Activated CD8-positive, alpha-beta T cell treated with anti-CD3 and anti-CD28 coated beads, Interleukin-2, amount 10 ng/mL, durations not matched to agents 7 days and 5 days (primary cell): Measurements from ENCODE around the gene RXRA. TPM values are rescaled to one million over a fixed set of nuclear protein-coding genes. Genes with fewer than 3 reads are reported as not detected.
"Not testable (repeated sequence)": the region's sequence is repeated elsewhere in the genome, so short reads cannot be mapped to it uniquely, and the experiment has no call there.

Experiments
- ATAC-seq: fragments of 150-1000 bp; cut with Tn5 transposase; one replicate; pipeline ENCODE4 v1.10.0; 2021; ENCODE audit warnings: moderate library complexity
- CTCF ChIA-PET: fragments of 350-600 bp; sonication (Branson Sonifier 250); formaldehyde crosslinking; loops from one replicate; lab custom pipeline; 2021; ENCODE audit warnings: antibody characterized with exemption; lab: Charles Lee
- POLR2A ChIA-PET: fragments of 350-600 bp; sonication (Branson Sonifier 250); formaldehyde crosslinking; loops from one replicate; lab custom pipeline; 2021; ENCODE audit warnings: antibody characterized with exemption; lab: Charles Lee
- DNase-seq: peaks from one replicate; pipeline ENCODE4 v3.0.0-alpha.2; 2020
- H3K27ac Mint-ChIP-seq: one replicate; pipeline ENCODE4 v1.8.0; 2021; ENCODE audit warnings: mild to moderate bottlenecking, mixed read lengths
- H3K27me3 Mint-ChIP-seq: one replicate; pipeline ENCODE4 v1.8.0; 2021; ENCODE audit warnings: low read depth, mixed read lengths
- H3K36me3 Mint-ChIP-seq: one replicate; pipeline ENCODE4 v1.8.0; 2021; ENCODE audit warnings: low read depth, mixed read lengths
- H3K4me1 Mint-ChIP-seq: one replicate; pipeline ENCODE4 v1.8.0; 2021; ENCODE audit warnings: low read depth, mixed read lengths
- H3K4me3 Mint-ChIP-seq: one replicate; pipeline ENCODE4 v1.8.0; 2021; ENCODE audit warnings: mild to moderate bottlenecking, mixed read lengths
- H3K9me3 Mint-ChIP-seq: one replicate; pipeline ENCODE4 v1.8.0; 2022; ENCODE audit warnings: mixed read lengths; ENCODE audit not compliant: insufficient read depth
- total RNA-seq, 2 experiments: library from RNA; stranded (reverse); gene quantifications; one replicate each; pipeline ENCODE4 v1.2.3, GENCODE V29; 2021

RXRA gene
- total RNA-seq, 2 experiments from 2014 or later, result 3.8 to 4.2 TPM

DNA sequence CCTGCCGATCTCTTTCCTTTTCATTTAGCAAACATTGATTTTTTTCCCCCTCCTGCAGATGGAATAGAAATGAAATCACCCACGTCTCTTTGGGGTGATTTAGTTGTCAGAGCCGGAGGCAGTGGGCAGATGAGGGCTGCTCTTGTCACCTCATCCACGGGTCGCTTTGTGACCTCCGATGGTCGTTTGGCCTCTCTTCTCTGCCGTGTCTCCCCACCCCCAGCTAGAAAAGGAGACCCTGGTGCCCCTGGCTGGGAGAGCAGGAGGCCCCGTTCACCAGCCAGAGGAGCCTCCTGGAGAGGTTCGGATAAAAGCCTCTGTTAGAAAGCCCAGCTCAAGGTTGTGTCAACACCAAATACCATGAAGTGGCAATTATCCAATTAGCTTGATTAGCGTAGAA, 21.6 kb upstream of the RXRA start:
- no peak overlapping the region for H3K27ac Mint-ChIP-seq
- DNase-seq, result no peak
- H3K27me3 Mint-ChIP-seq, result peaks cover 16% of the 10 kb centered on the region
- ChIA-PET POLR2A (no interaction called here), CTCF (no interaction called here)
- H3K4me3 Mint-ChIP-seq, result no peak overlapping the region
- no peak for ATAC-seq
- no peaks in the 10 kb centered on the region for H3K36me3 Mint-ChIP-seq
- no peaks in the 10 kb centered on the region for H3K9me3 Mint-ChIP-seq
- H3K4me1 Mint-ChIP-seq, result peaks cover 23% of the 10 kb centered on the region

DNA sequence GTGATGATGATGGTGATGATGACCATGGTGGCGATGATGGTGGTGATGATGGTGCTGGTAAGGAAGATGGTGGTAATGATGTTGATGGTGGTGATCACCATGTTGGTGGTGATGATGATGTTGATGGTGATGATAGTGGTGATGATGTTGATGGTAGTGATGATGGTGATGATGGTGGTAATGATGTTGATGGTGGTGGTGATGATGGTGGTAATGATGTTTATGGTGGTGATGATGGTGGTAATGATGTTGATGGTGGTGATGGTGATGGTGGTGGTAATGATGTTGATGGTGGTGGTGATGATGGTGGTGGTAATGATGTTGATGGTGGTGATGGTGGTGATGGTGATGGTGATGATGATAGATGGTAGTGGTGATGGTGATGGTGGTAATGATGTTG, 20.7 kb upstream of the RXRA start:
- no peak for ATAC-seq

DNA sequence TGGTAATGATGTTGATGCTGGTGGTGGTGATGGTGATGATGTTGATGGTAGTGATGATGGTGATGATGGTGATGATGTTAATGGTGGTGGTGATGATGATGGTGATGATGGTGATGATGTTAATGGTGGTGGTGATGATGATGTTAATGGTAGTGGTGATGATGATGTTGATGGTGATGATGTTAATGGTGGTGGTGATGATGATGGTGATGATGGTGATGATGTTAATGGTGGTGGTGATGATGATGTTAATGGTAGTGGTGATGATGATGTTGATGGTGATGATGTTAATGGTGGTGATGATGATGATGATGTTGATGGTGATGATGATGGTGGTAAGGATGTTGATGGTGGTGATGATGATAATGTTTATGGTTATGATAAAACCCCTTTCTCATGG, 20.2 kb upstream of the RXRA start:
- not testable (repeated sequence) for H3K36me3 Mint-ChIP-seq
- peaks cover 13% of the 10 kb centered on the region for H3K27me3 Mint-ChIP-seq

More for the DNA sequence above, 20.7 kb upstream of the RXRA start:
- no peak for DNase-seq
- H3K27ac Mint-ChIP-seq, result no peak overlapping the region
- no peaks in the 10 kb centered on the region for H3K9me3 Mint-ChIP-seq
- H3K4me3 Mint-ChIP-seq, result no peak overlapping the region
- H3K27me3 Mint-ChIP-seq, result peaks cover 12% of the 10 kb centered on the region
- peaks cover 20% of the 10 kb centered on the region for H3K4me1 Mint-ChIP-seq
- no peaks in the 10 kb centered on the region for H3K36me3 Mint-ChIP-seq
- ChIA-PET POLR2A (no interaction called here), CTCF (no interaction called here)

DNA sequence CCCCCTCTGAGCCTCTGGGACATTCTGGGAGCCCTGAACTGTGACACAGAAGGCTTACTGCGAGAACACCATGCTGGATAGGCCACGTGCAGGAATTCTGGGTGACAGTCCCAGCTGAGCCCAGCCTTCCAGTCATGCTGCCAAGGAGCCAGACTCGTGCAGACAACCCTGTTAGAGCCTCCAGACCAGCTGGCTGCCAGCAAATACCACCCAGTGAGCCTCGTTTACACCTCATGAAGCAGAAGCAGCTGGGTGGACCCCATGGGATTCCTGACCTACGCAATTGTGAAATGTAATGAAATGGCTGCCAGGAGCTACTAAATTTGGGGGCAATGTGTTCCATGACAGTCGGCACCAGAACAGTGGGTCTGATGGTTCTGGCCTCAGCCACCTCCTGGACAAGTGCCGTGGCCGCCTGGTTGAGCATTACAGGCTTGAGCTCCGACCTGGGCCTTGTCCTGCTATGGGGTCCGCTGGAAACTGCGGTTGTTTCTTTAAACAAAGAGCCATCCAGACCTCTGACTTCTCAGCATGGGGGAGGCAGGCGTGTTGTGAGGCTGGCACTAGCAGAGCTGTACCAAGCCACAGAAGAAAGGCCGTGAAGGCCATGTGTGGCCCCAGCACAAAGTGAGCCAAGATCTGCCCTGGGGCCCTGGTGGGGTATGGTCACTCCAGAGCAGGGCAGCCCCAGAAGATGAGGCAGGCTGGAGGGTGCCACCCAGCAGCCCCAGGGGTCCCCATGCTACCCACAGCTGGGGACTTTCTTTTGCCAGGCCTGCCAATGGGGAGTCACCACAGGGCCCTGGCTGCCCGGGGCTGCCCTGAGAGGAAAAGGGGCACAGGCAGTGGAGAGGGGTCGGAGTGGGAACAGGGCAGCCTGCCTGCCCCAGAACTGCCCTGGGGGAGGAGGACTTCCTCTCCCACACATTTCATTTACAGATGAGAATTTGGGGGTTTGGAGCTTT, 19.3 kb upstream of the RXRA start:
- H3K36me3 Mint-ChIP-seq, result no peaks in the 10 kb centered on the region
- no peak overlapping the region for H3K4me3 Mint-ChIP-seq
- no peaks in the 10 kb centered on the region for H3K9me3 Mint-ChIP-seq
- H3K4me1 Mint-ChIP-seq, result peaks cover 8% of the 10 kb centered on the region
- ChIA-PET POLR2A (no interaction called here), CTCF (no interaction called here)
- no peak for DNase-seq
- H3K27ac Mint-ChIP-seq, result no peak overlapping the region
- H3K27me3 Mint-ChIP-seq, result peaks cover 13% of the 10 kb centered on the region
- ATAC-seq, result no peak

More for the DNA sequence above, 20.2 kb upstream of the RXRA start:
- H3K4me1 Mint-ChIP-seq, result peaks cover 16% of the 10 kb centered on the region
- H3K27ac Mint-ChIP-seq, POLR2A ChIA-PET, H3K4me3 Mint-ChIP-seq, CTCF ChIA-PET, ATAC-seq, DNase-seq, H3K9me3 Mint-ChIP-seq: not testable (repeated sequence)

DNA sequence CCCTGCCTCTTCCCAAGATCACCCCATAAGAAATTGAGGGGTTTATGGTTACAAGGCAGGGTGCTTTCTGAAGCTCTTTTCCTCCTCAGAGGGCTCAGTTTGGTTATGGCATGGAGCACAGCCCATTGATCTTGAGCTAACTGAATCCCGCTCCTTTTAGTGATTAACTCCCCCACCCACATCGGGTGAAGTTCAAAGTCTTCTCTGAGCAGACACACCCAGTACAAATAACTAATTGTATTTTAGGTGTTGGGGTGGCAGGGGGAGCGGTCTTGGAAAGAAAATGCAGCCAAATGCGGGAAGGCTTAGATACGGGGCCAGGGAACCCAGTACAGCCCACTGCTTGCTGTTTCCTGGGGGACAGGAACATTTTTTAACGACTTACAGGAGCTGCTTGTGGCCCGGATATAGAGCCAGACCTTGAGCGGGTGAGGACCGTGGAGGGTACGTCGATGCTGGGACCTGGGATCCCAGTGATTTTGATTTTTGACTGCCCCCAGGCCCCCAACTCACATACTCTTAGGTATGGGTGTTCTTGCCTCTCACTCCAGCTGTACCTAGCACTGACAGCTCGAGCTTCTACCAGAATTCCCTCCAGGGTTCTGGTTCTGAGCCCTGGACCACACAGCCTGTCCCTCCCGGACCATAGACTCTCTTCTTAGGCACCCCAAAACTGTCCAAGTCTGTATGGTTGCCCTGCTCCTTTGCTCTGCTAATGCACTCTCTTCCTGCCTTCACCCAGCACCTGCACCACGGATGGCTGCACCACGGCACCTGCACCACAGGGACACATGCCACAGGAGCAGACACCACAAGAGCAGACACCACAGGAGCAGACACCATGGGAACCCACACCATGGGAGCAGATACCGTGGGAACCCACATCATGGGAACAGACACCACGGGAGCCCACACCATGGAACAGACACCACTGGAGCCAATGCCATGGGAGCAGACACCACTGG, 18.3 kb upstream of the RXRA start:
- H3K27ac Mint-ChIP-seq, result no peak overlapping the region
- no peaks in the 10 kb centered on the region for H3K36me3 Mint-ChIP-seq
- no peak overlapping the region for H3K4me3 Mint-ChIP-seq
- DNase-seq, result no peak
- no peak for ATAC-seq
- ChIA-PET POLR2A (no interaction called here), CTCF (no interaction called here)
- H3K27me3 Mint-ChIP-seq, result peaks cover 16% of the 10 kb centered on the region
- H3K9me3 Mint-ChIP-seq, result no peaks in the 10 kb centered on the region
- H3K4me1 Mint-ChIP-seq, result no peaks in the 10 kb centered on the region

DNA sequence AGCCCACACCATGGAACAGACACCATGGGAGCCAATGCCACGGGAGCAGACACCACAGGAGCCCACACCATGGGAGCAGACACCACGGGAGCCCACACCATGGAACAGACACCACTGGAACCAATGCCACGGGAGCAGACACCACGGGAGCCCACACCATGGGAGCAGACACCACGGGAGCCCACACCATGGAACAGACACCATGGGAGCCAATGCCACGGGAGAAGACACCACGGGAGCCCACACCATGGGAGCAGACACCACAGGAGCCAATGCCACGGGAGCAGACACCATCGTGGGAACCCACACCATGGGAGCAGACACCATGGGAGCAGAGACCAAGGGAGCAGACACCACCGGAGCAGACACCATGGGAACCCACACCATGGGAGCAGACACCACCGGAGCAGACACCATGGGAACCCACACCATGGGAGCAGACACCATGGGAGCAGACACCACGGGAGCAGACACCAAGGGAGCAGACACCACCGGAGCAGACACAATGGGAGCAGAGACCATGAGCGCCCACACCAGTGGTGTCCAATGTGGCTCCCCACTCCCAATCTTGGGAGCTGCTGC, 17.5 kb upstream of the RXRA start:
- CTCF ChIA-PET, H3K4me3 Mint-ChIP-seq, H3K4me1 Mint-ChIP-seq, H3K36me3 Mint-ChIP-seq, ATAC-seq, DNase-seq, POLR2A ChIA-PET, H3K27ac Mint-ChIP-seq, H3K9me3 Mint-ChIP-seq: not testable (repeated sequence)
- peaks cover 18% of the 10 kb centered on the region for H3K27me3 Mint-ChIP-seq

DNA sequence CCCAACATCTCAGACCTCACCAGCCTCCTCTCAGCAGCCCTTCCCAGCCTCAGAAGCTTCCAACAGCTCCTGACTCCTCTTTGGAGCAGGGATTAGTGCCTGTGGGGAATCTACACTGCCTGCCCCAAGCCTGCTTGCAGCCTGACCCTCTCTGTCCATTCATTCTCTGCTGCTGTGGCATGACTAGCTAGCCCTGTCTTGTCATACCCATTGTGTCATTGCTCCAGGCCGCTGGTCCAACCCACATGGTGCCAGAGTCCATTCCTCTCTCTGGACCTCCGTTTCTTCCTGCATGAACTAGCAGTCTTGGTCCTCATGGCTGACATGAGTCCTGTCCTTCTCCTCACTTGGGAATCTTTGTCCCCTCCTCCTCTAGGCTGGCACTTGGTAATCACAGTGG, 12.8 kb upstream of the RXRA start:
- ChIA-PET CTCF (no interaction called here), POLR2A (no interaction called here)
- Mint-ChIP-seq H3K27ac (no peak overlapping the region), H3K4me3 (no peak overlapping the region), H3K9me3 (no peaks in the 10 kb centered on the region), H3K4me1 (no peaks in the 10 kb centered on the region), H3K36me3 (no peaks in the 10 kb centered on the region), H3K27me3 (peaks cover 19% of the 10 kb centered on the region)
- DNase-seq (no peak), ATAC-seq (no peak)

DNA sequence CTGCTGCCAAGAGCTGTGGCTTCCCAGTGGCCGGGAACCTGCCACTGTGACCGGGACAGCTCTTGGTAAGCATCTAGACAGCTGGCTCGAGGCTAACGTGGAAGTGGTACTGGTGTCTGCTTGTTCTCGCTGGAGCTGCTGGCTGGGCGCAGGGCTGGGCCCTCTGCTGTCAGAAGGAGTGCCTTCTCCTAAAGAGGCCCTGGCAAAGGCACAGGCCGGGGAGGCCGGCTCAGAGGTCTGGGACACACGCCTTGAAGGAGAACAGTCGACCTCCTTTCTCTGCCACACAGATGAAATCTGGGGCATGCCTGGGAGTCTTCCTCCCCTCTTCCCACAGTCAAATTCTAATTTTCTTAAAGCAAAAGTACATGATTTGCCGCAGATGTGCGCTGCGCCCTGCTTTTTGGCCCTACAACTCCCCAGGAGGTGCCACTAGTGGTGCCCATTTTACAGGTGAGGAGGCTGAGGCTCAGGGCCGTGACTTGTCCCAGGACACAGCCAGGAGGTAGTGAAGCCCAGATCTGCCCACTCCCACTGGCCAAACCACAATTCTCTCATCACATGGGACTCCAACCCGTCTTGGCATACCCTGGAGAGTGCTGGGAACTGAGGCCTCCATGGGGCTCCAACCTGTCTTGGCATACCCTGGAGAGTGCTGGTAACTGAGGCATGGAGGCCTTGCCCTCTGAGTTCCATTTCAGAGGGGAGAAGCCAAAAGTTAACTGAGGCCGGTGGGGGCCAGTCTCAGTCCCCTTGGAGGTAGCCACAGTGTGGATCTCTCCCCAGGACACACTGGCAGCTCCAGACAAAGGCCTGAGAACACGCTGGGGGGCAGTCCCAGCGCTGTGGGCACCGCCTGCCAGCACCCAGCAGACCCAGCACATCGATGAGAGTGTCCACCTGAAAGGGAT, 12.0 kb upstream of the RXRA start:
- peaks cover 19% of the 10 kb centered on the region for H3K27me3 Mint-ChIP-seq
- H3K4me1 Mint-ChIP-seq, result no peaks in the 10 kb centered on the region
- no peaks in the 10 kb centered on the region for H3K36me3 Mint-ChIP-seq
- H3K9me3 Mint-ChIP-seq, result no peaks in the 10 kb centered on the region
- H3K4me3 Mint-ChIP-seq, result no peak overlapping the region
- POLR2A ChIA-PET, result no interaction called here
- H3K27ac Mint-ChIP-seq, result no peak overlapping the region
- DNase-seq, result no peak
- no peak for ATAC-seq
- CTCF ChIA-PET, result no interaction called here

DNA sequence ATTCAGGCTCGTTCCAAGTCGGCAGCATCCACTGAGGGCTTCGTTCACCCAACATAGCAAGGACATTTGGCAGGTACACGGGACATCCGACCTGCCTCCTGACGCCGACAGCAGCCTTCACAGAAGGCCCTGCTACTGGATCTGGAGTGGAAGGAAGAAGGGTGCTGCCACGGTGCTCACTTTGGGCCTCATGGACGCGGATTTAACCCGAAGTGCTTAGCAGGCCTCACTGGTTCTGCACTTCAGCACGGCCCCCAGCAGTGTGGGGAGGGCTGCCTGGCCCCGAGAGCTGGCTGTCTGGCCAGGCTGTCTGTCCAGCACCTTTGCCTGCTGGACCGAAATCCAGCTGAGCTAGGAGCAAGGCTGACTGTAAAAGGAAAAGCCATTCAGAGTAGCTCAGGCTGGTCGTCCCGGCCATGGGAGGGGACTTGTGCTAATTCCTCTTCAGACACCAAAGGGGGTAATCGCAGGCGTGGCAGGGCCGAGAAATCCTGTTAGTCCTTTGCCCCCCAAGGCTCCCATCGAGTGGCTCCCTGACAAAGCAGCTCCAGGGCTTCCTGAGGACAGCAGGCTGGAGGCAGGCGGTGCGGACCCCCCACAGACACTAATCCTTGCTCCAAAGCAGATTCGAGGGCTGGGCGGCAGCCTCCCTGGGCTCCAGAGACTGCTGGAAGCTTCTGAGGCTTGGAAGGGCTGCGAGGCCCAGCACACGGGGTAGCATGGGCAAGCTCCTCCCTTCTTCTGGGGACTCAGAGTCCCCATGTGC, 11.1 kb upstream of the RXRA start:
- ChIA-PET POLR2A (interaction anchor here (0.6 kb wide), 1 partner anchor 1909 kb away, joined by 4 read pairs; no protein-coding TSS in a partner anchor), CTCF (no interaction called here)
- H3K27ac Mint-ChIP-seq, result no peak overlapping the region
- no peak for DNase-seq
- no peaks in the 10 kb centered on the region for H3K9me3 Mint-ChIP-seq
- peaks cover 19% of the 10 kb centered on the region for H3K27me3 Mint-ChIP-seq
- ATAC-seq, result no peak
- no peak overlapping the region for H3K4me3 Mint-ChIP-seq
- no peaks in the 10 kb centered on the region for H3K36me3 Mint-ChIP-seq
- H3K4me1 Mint-ChIP-seq, result no peaks in the 10 kb centered on the region

DNA sequence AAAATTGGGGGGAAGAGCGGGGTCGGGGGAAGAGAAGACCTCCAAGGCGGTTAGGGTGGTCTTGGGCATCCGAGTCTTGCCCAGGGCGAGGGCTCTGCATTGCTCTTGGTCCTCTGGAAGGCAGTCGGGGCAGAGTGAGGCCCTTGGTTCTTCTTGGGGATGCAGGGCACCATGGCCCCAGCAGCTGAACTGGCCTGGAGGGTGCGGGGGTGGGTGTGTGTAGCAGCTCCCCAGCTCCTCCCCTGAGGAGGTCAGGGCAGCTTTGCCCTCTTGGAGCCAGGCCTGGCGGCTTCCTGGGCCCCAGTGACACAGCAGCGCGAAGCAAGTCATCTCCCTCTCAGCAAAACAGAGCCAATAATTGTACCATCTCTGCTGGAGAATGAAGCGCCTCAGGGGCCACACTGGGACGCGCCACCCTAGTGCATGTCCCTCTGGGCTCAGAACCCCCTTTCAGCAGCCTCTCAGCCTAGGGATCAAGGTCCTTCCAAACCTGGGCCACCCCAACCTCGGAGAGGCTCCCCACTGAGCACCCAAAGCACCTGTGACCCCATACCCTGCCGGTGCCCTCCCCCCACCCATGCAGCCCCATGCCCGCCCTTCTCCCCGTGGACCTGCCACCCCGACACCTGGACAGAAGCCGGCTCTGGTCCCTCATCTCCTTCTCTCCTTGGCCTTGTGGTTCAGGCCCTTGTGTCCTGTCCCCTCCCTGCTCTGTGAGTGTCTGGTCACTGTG, 10.4 kb upstream of the RXRA start:
- ChIA-PET POLR2A (interaction anchor here (0.6 kb wide), 1 partner anchor 1908 kb away, joined by 4 read pairs; no protein-coding TSS in a partner anchor), CTCF (no interaction called here)
- Mint-ChIP-seq H3K4me1 (no peaks in the 10 kb centered on the region), H3K27me3 (peaks cover 19% of the 10 kb centered on the region), H3K9me3 (no peaks in the 10 kb centered on the region), H3K27ac (no peak overlapping the region), H3K36me3 (no peaks in the 10 kb centered on the region), H3K4me3 (no peak overlapping the region)
- DNase-seq, result no peak
- ATAC-seq, result no peak
